Stimulated activated naive CD8-positive, alpha-beta T cell treated with anti-CD3 and anti-CD28 coated beads, Interleukin-15, Interleukin-2, amounts not matched to agents 100 U/mL and 50 U/mL, for 24 hours (primary cell): ENCODE data around the gene RPSA.
A peak's percentile ranks its signal among the peaks of the same experiment; 100 is the strongest.
"Not testable (repeated sequence)": the region's sequence is repeated elsewhere in the genome, so short reads cannot be mapped to it uniquely, and the experiment has no call there.

Experiments
- ATAC-seq: fragments of 150-1000 bp; cut with Tn5 transposase; one replicate; pipeline ENCODE4 v1.10.0; 2021
- DNase-seq: peaks from one replicate; pipeline ENCODE4 v3.0.0; 2021

Gene RPSA

DNA sequence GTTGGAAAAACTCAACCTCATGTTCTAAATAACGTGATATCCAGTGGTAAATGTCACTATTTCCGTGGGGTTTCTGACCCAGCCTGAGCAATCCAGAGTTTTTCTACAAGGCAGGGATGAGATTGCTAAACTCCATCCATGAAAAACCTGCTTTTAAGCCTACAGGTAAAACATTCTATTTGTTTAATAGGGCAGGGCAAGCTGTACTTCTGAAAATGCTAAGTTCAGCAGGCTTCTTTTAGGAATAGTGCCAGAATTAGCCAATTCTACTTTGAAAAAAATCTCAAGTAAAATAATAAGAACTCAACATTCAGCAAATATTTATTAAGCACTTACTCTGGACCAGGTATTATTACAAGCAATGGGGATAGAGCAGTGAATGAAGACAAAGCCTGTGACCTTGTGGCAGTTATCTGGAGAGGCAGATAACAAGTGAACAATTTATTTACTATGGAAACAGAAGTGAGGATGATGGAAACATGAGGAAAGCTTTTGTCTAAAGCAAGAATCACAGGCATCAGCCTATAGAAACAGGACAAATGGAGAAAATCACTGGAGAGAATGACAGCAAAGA is 13.3 kb downstream of the RPSA start:
- ATAC-seq, result no peak
- DNase-seq, result no peak

DNA sequence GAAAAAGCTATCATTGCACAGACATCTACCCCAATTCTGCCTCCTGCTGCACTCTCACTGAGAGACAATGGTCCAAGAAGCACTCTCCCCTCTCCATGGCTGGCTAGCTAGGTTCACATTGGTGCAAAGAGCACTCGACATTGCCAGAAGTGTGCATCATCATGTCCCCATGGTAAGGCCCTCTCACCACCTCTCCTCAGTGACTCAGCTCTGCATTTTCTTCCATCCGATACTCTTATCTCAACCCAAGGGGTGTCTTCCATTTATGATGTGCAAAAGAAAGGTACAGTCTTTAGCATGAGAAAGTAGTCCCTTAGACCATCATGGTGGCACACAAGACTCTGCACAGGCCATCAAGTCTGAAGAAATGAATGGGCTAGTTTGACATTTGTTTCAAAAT is 14.0 kb downstream of the RPSA start:
- ATAC-seq (no peak), DNase-seq (no peak)

DNA sequence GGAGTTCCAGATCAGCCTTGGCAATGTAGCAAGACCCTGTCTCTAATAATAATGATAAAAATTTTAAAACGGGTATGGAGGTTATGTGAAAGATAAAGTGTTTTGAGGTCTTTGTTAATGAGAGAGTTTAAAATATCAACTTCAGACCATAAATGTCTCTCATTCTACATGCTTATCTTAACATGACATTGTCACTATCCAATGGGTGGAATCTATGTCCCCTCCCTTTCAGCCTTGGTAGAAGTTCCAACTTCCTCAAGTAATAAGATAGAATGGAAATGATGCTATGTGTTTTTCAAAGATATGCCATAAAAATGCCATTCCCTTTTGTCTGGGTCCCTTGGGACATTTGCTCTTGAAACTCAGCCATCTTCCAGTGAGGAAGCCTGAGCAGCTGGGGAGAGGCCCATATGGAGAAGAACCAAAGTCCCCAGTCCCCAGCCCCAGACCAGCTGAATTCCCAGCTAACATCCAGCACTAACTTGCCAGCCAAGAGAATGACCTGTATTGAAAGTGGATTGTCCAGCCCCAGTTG is 17.0 kb downstream of the RPSA start:
- ATAC-seq (no peak), DNase-seq (no peak)

DNA sequence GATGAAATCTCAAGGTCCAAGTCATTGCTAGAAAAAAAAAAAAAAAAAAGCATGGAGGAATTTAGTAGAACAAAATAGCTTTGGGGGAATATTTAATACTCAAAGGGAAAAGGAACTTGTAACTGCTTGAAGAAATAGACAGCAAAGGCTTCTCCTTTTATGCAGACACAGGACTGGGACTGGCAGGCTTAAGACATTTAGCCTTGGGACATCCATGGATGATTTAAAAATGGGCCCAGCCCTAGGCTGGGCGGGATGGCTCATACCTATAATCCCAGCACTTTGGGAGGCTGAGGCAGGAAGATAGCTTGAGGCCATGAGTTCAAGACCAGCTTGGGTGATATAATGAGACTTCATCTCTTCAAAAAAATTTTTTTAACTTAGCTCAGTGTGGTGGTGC is 19.8 kb downstream of the RPSA start:
- ATAC-seq, result no peak
- DNase-seq, result no peak

DNA sequence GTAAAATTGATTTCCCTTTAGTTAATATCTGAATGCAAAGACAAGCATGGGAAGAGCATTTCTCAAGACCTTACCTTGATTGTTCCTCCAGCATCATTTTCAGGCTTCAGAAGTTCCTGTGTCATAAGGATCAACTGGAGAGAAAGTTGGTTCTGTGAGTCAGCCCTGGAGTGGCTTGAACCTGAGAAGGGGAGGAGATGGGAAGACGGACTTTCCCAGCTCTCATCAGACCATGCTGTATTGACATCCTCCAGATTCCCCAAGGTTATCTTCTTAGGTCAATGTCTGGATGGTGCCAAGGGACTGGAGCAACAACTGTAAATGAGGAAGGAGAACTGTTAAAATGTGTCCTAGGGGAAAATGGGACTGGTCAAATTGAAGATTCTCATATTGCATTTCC is 21.0 kb downstream of the RPSA start:
- no peak for DNase-seq
- no peak for ATAC-seq

DNA sequence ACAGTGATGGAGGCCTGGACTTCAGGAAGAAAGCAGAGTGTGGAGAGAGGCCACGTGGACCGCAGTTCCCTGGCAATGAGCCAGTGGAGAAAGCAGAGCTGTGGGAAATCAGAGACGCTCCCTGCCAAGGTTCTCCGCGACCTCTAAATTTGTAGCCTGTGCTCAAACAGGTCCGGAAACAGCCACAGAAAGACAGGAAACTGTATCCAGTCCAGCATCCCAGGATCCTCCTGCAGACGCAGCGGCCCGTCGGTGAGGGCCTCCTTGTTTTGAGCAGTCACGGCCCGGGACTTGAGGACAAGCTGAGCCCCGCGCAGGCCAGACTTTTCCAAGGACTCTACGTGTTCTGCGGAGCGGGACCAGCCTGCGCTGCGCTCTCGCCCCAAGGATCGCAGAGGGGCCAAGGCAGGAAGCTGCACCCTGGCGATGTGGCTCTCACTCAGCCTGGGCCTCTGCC is 22.3 kb downstream of the RPSA start:
- DNase-seq (no peak), ATAC-seq (no peak)

DNA sequence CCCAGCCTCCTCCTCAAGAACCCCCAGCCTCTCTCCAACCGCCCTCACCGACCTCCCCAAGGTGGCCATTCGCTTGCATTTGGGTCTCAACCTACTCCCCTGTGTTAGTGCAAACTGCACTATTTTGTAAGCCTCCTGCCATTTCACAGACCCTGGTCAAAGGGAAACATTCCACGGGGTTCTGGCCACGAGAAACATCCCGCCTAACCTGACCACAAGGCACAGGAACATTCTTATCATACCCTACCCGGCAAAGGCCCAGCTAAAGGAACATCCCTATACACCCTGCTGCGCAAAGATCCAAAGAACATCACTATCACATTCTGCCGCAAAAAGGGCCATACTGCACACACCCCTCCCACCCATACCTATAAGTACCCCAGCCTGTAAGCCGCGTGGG is 22.9 kb downstream of the RPSA start:
- DNase-seq (no peak), ATAC-seq (no peak)

DNA sequence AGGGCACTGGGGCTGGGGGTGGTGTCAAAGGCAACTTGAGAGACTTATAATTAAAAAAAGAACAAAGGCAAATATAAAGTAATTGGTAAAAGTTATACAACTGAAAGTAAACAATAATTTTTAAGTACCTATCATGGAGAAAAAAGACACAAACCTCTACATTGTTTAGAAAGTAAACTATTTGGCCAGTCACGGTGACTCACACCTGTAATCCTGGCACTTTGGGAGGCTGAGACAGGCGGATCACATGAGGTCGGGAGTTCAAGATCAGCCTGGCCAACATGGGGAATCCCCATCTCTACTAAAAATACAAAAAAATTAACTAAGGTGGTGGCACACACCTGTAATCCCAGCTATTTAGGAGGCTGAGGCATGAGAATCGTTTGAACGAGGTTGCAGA is 25.8 kb downstream of the RPSA start:
- no peak for ATAC-seq

DNA sequence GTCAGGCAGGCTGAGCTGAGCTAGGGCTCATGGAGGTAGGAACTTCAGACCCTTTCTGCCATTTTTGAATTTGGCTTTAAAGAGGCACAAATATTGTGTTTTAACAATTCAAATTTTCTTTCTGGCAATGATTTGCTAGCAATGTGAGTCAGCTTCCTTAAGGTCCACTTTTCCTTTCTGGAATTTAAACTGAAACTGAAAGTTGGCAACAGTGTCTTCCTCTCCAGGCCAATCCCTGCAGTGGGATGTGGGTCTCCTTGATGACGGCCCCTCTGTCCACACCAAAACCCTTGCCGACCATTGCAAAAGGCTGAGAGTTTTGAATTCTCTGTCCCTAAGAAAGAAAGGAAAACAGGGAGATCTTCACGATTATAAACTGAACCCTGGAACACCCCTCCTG is 27.1 kb downstream of the RPSA start:
- DNase-seq (no peak), ATAC-seq (no peak)

More for the DNA sequence above, 25.8 kb downstream of the RPSA start:
- no peak for DNase-seq

DNA sequence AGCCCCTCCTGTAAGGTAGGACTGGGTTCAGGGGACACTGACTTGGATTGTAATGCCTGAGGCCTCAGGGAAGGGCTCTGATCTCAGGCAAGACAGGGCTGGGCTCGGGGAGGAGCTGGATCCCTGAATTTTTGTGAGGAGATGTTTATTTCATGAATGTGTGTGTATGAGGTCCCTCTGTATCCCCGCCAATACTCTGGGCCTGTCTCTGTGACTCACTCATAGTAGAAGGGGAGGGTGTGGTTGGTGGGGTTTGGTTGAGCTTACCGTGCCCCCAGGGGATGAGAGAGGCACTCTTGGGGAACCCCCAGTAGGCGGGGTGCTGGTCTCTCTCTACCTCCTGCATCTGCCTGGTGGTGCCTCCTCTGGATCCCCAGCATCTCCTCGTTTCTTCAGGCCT is 28.1 kb downstream of the RPSA start:
- DNase-seq (peak; percentile 40), ATAC-seq (peak; percentile 90)

DNA sequence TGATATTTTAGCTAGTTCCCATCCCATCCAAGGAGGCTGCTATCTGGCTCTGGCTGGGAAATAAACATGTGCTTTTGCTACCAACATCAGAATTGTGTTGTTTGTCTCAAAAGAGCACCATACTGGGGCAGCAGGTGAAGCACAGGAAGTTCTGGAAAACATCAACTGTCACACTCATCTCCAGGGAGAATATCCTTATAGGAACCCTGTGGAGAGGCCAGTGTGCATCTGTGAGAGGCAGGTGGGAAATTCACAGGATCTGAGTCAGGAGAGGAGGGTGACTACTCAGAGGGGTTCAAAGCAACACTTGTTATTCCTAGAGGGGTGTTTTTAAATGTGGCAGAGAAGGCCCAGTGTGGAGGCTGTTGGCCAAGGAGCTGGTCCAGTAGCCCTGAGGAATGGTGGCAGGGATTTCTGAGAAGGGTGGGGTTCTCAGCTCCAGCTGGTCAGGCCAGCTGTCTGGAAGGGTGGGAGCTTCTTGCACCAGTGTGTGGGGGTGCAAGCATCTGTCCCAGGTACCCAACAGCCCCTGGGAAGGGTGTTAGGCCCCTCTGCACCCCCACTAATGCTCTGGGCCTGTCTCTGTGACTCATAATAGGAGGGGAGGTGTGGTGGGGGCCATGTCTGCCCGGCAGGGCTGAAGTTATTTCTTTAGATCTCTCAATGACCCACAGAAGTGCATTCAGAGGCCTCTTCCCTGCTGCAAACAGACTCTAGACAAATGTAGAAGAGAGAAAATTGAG is 28.7 kb downstream of the RPSA start:
- ATAC-seq (no peak), DNase-seq (no peak)

DNA sequence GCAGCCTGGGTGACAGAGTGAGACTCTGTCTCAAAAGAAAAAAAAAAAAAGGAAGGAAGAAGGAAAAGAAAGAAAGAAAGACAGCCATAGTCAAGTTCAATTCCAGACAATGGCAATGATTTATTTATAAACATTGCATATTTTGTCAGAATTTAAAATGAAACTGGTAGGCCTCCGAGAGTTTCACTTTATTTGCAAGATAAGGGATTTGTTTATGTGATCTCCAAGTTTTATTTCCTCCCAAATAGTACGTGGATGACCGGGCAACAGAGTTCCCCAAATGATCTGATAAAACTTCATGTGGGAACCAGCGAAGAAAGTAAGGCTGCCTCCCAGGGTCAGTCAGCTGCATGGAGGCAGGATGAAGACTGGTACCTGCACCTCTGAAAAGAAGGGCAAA is 32.4 kb downstream of the RPSA start:
- DNase-seq (no peak), ATAC-seq (no peak)

DNA sequence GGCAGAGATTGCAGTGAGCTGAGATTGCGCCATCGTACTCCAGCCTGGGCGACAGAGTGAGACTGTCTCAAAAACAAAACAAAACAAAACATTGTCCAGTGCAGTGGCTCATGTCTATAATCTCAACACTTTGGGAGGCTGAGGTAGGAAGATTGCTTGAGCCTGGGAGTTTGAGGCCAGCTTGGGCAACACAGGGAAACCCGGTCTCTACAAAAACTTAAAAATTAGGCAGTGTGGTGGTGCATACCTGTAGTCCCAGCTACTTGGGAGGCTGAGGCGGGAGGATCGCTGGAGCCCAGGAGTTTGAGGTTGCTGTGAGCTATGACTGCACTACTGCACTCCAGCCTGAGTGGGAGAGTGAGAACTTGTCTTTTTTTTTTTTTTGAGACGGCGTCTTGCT is 33.8 kb downstream of the RPSA start:
- ATAC-seq, result no peak
- DNase-seq, result no peak

DNA sequence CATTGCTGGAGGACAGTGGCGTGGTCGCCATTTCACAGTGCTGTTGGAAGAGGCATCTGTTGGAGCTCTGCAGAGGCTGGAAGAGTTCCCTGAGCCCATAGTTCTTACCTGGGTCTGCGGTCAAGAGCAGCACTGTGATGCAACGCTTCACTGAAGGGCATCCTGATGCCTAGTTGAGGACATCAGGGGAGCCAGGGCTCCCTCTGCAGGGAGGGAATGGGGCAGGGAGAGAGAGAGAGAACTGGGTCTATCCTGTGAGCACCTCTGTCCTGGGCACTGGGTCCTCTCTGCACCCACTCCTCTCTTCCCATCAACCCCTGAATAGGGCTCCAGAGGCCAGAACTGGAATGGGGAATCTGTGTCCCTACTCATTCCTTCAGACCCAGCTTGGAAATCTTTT is 37.0 kb downstream of the RPSA start:
- no peak for DNase-seq
- no peak for ATAC-seq

DNA sequence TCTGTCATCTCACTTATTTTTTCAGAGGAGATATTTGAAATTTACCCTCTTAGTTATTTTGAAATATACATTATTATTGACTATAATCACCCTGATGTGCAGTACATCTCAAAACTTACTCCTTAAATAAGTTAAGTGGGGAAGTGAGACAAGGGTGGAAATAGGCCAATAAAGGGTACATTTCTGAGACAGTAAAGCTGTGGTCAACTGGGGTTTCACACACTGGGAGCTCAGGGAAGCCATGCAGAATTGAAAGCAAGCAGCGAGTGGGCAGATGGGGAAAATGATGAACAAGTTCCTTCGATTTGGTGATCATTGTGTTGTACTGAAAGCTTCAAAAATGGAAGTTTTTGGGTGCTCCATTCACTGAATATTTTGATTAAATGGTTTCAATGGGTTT is 39.4 kb downstream of the RPSA start:
- ATAC-seq (no peak), DNase-seq (no peak)

DNA sequence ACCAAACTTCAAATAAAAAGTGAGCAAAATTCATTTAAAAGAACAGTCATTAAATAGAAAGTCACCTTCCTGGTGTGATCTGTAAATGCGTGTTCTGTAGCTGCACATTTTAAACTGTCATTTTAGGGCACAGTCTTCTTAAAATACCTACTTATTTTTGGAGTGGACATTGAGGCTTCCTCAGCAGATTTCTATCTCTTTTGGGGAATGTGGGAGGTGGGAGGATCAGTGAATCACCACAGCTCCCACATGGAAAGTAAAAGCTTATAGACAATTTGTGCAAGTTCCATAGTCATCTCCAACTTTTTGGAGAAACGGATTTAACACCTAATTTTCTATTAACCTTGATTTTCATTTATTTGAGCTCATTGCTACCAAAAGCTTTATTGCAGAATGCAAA is 39.9 kb downstream of the RPSA start:
- ATAC-seq, result no peak
- no peak for DNase-seq

DNA sequence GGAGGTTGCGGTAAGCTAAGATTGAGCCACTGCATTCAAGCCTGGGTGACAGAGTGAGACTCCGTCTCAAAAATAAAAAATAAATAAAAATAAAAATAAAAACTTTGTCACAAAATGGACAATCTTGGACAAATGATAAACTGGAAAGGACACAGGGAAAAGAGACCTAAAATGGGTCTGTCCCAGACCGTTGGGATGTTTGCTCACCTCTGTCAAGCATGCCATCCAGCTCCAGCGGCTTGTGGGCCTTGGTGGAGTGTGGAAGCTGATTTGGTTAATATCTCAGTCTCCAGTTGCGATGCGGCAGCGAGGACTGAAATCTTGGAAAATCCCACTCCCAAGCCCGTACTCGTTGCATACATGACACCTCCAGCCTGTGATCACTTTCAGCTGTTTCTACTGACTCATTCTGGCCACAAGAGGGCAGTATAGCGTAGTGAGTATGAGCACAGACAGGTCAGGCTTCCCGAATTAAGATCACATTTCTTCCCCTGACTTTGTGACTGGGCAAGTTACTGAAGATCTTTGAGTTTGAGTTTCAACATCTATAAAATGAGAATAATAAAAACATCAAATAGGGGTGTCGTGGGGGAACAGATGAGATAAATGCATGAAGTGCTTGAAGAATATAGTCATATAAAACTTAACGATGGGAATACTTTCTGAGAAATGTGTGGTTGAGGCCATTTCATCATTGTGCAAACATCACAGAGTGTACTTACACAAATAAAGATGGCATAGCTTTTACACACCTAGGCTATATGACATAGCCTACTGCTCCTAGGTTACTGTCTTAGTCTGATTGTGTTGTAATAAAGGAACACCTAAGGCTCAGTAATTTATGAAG is 41.3 kb downstream of the RPSA start:
- ATAC-seq, result peak; percentile 86
- peak; percentile 64 for DNase-seq

DNA sequence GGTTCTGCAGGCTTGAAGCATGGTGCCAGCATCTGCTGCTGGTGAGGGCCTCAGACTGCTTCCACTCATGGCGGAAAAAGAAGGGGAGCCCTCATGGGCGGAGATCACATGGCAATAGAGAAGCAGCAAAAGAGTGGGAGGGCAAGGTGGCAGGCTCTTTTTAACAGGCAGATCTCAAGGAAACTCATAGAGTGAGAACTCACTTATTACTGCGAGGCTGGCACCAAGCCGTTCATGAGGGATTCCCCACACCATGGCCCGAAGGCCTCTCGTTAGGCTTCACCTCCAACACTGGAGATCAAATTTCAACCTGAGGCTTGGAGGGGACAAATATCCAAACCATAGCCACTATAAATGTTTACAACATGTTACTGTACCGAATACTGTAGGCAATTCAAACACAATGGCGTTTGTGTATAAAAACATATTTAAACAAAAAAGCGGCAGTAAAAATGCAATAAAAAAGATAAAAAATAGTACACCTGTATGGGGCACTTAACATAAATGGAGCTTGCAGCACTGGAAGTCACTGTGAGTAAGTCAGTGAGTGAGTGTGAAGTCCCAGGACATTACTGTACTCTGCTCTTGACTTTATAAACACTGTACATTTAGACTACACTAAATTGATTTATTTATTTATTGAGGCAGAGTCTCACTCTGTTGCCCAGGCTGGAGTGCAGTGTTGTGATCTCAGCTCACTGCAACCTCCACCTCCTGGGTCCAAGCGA is 42.1 kb downstream of the RPSA start:
- DNase-seq (no peak), ATAC-seq (no peak)

DNA sequence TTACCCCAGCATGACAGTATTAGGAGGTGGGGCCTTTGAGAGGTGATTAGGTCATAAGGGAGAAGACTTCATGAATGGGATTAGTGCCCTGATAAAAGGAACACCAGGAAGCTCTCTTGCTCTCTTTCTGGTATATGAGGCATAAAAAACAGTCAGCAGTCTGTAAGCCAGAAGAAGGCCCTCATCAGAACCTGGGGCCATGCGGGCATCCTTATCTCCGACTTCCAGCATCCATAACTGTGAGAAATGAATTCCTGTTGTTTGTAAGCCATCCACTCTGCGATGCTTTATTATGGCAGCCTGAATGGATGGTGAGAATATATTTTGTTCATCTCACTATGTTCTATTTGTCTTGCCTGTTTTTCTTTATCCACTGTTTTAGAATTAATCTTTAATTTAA is 43.3 kb downstream of the RPSA start:
- no peak for DNase-seq
- ATAC-seq, result no peak

DNA sequence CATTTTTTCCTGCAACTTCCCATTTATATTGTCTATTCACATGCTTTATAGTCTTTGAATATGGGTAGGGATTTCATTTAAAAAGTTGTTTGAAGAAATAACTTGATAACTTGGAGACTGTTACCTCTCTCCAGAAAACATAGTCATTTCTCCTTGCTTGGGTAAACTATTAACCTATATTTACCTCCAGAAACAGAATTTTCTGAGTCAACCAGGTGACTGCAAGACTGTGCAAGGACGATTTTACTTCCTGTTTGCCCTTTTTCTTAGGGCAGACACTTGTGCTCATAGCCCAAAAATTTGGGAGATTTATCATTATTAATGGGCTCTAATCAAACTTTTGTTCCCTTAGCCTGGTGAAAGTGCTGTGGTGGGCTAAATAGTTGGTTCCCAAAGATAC is 46.6 kb downstream of the RPSA start:
- ATAC-seq (no peak), DNase-seq (no peak)

DNA sequence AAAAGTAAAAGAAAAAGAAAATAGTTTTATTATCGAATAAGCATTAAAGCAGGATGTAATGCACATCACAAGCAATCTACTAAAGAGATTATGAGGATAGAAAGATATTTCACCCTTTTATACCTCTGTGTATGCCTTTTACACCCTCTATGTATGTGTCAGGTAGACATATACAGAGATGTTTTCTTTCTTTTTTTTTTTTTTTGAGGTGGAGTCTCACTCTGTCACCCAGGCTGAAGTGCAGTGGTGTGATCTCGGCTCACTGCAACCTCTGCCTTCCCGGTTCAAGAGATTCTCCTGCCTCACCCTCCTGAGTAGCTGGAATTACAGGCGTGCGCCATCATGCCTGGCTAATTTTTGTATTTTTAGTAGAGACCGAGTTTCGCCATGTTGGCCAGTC is 47.4 kb downstream of the RPSA start:
- DNase-seq, ATAC-seq: not testable (repeated sequence)

DNA sequence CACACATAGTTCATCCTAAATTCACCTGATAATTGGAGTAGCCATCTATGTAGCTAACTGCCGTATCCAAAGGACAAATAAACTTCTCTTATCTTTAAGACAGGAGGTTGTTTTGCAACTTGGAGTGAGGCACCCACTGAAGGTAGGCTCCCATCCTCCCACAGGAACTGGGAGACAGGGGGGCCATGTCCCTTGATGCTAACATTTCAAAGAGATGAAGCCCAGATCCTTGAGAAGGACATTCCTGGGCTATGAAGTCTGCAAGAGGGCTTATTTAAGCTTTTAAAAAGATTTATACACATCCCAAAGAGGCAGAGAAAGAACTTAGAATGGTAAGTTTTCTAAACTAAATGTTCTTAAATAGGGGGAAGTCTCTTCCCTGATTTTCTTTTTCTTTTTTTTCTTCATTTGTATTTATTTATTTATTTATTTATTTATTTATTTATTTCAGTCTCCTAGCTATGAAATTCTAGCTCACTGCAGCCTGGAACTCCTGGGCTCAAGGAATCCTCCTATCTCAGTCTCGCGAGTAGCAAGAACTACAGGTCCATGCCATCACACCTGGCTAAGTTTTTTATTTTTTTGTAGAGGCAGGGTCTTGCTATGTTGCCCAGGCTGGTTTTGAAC is 48.2 kb downstream of the RPSA start:
- ATAC-seq (no peak), DNase-seq (no peak)
